ENCODE data around the gene IRX1.

IRX1 gene

DNA sequence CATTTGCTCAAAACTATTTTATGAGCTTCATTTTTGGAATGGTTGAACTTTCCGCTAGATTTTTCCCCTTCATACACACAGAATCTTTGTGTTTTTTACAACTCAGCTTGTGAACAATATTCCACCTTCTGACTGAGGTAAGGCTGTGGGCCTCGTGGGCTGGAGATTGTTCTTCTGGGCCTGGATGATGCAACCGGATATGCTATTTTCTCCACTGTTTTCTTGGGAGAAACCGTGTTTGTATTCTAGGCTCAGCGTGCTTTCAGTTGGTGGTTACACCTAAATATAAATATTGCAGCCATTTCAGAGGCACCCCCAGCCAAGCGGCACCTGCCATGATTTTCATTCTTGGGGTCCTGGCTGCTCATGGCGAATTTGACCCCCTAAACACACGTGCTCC lies 55.2 kb downstream of the IRX1 start:
- DNase-seq (ENCODE audit: low spot score), result no peak
